ENCODE results near the gene AHDC1. TPM values are rescaled to one million over a fixed set of nuclear protein-coding genes. Genes with fewer than 3 reads are reported as not detected.
A peak's percentile ranks its signal among the peaks of the same experiment; 100 is the strongest.

Gene AHDC1
- total and polyA plus RNA-seq, 7 donors: 6.4 to 65.2 (median 35.9) TPM

GRCh38 chr1:27572019-27572678 lies 31.8 kb downstream of the AHDC1 start:
- DNase-seq (peak; percentile 56 to 78), ATAC-seq (peak; percentile 17 to 49 (median 32))
- Histone ChIP-seq H3K27me3 (ENCODE audit: insufficient read depth in 3 of 3, low read length in 2 of 3) (no peaks in the 10 kb centered on the region), H3K4me3 (peak overlapping the region; percentile 51), H3K4me1 (peaks cover 93% of the 10 kb centered on the region), H3K36me3 (ENCODE audit: insufficient read depth in 1 of 2, low read depth in 1 of 2) (no peaks in the 10 kb centered on the region), H3K9me3 (no peaks in the 10 kb centered on the region), H3K27ac (peak overlapping the region; percentile 94)
- 5 to 19% (median 10%) methylated on average over 9 of the region's 9 CpGs for WGBS, 3 donors
- intact Hi-C loops (cut with DNase I): no loop called here
- no peak for TF ChIP-seq CTCF (IDR thresholded peaks at IDR 0.05)

- H3K4me3 ChIP-seq: peak overlapping the region; percentile 51
- intact Hi-C loops (cut with DNase I): no loop called here
Observed at GRCh38 chr1:27571439-27572018, 32.4 kb downstream of the AHDC1 start.

GRCh38 chr1:27570784-27571183 lies 33.2 kb downstream of the AHDC1 start:
- DNase-seq: peak in 1 of 2 donors; percentile 20
- peak overlapping the region; percentile 51 for H3K4me3 ChIP-seq

More at GRCh38 chr1:27571439-27572018, 32.4 kb downstream of the AHDC1 start:
- 11 to 14% (median 13%) methylated on average over 14 to 18 of the region's 18 CpGs for WGBS, 3 donors
- no peak for TF ChIP-seq CTCF (IDR thresholded peaks at IDR 0.05)
- peaks cover 92% of the 10 kb centered on the region for H3K4me1 ChIP-seq
- H3K9me3 ChIP-seq: no peaks in the 10 kb centered on the region
- H3K27ac ChIP-seq: peak overlapping the region; percentile 94
- no peak for ATAC-seq
- H3K27me3 ChIP-seq (ENCODE audit: insufficient read depth in 3 of 3, low read length in 2 of 3): no peaks in the 10 kb centered on the region
- H3K36me3 ChIP-seq (ENCODE audit: insufficient read depth in 1 of 2, low read depth in 1 of 2): no peaks in the 10 kb centered on the region
- DNase-seq: peak in 1 of 2 donors; percentile 37

GRCh38 chr1:27570356-27570755 lies 33.6 kb downstream of the AHDC1 start:
- Histone ChIP-seq H3K4me3 (peak overlapping the region; percentile 55), H3K36me3 (ENCODE audit: insufficient read depth in 1 of 2, low read depth in 1 of 2) (no peaks in the 10 kb centered on the region), H3K27me3 (ENCODE audit: insufficient read depth in 3 of 3, low read length in 2 of 3) (no peaks in the 10 kb centered on the region), H3K27ac (peak overlapping the region; percentile 94), H3K9me3 (no peaks in the 10 kb centered on the region), H3K4me1 (peaks cover 96% of the 10 kb centered on the region)
- ATAC-seq (peak in 2 of 4 donors; percentile 13 to 35), DNase-seq (peak; percentile 27 to 81)
- TF ChIP-seq CTCF (IDR thresholded peaks at IDR 0.05): no peak
- intact Hi-C loops (cut with DNase I): no loop called here
- WGBS, 3 donors: 8 to 38% (median 30%) methylated on average over 2 of the region's 2 CpGs

More at GRCh38 chr1:27570784-27571183, 33.2 kb downstream of the AHDC1 start:
- Histone ChIP-seq H3K27ac (peak overlapping the region; percentile 94), H3K9me3 (no peaks in the 10 kb centered on the region), H3K27me3 (ENCODE audit: insufficient read depth in 3 of 3, low read length in 2 of 3) (no peaks in the 10 kb centered on the region), H3K36me3 (ENCODE audit: insufficient read depth in 1 of 2, low read depth in 1 of 2) (no peaks in the 10 kb centered on the region), H3K4me1 (peaks cover 91% of the 10 kb centered on the region)
- TF ChIP-seq CTCF (IDR thresholded peaks at IDR 0.05): no peak
- no peak for ATAC-seq
- intact Hi-C loops (cut with DNase I): no loop called here
- 24 to 43% (median 29%) methylated on average over 3 of the region's 3 CpGs for WGBS, 3 donors
